Muscle of arm (tissue), 12 donors: ENCODE results near the gene TTC7B. TPM values are rescaled to one million over a fixed set of nuclear protein-coding genes. Genes with fewer than 3 reads are reported as not detected.

Experiments
- DNase-seq: peaks from one replicate; pipeline ENCODE4 v3.0.0-alpha.2; 2013
- polyA plus RNA-seq, 12 donors: library from polyadenylated mRNA; unstranded; fragments of 120-200 nt; gene quantifications; one replicate each; pipeline ENCODE4 v1.2.1, GENCODE V29; 2013; ENCODE audit not compliant: insufficient read length in 12 of 12

The TTC7B gene
- polyA plus RNA-seq, 12 donors, result 34.0 to 48.5 (median 41.5) TPM; not detected in 1

- DNase-seq, result no peak
Observed at GRCh38 chr14:90561920-90562319, 254.3 kb downstream of the TTC7B start.

- no peak for DNase-seq
Observed at GRCh38 chr14:90560991-90561390, 255.2 kb downstream of the TTC7B start.

GRCh38 chr14:90560558-90560957, 255.7 kb downstream of the TTC7B start:
- DNase-seq, result no peak

GRCh38 chr14:90559811-90560492, 256.3 kb downstream of the TTC7B start:
- no peak for DNase-seq

- DNase-seq, result no peak
Observed at GRCh38 chr14:90558983-90559590, 257.1 kb downstream of the TTC7B start.

- DNase-seq, result no peak
Observed at GRCh38 chr14:90558041-90558982, 257.9 kb downstream of the TTC7B start.

- DNase-seq, result no peak
Observed at GRCh38 chr14:90557516-90557915, 258.7 kb downstream of the TTC7B start.

GRCh38 chr14:90556666-90557450, 259.4 kb downstream of the TTC7B start:
- no peak for DNase-seq

GRCh38 chr14:90556012-90556477, 260.2 kb downstream of the TTC7B start:
- DNase-seq, result peak; percentile 17

GRCh38 chr14:90555126-90556011, 260.9 kb downstream of the TTC7B start:
- DNase-seq, result no peak

GRCh38 chr14:90554341-90554740, 261.9 kb downstream of the TTC7B start:
- no peak for DNase-seq

- DNase-seq, result no peak
Observed at GRCh38 chr14:90553921-90554336, 262.3 kb downstream of the TTC7B start.

- no peak for DNase-seq
Observed at GRCh38 chr14:90553298-90553920, 262.8 kb downstream of the TTC7B start.

- DNase-seq, result no peak
Observed at GRCh38 chr14:90552465-90553297, 263.5 kb downstream of the TTC7B start.

- no peak for DNase-seq
Observed at GRCh38 chr14:90551733-90552464, 264.3 kb downstream of the TTC7B start.

- DNase-seq, result no peak
Observed at GRCh38 chr14:90551070-90551704, 265.0 kb downstream of the TTC7B start.

- no peak for DNase-seq
Observed at GRCh38 chr14:90549794-90550641, 266.2 kb downstream of the TTC7B start.
